HG03575 (cell line): ENCODE measurements around the gene AGK.
"Not testable (repeated sequence)": the region's sequence is repeated elsewhere in the genome, so short reads cannot be mapped to it uniquely, and the experiment has no call there.

ENCODE experiments used
- ATAC-seq: cut with Tn5 transposase; IDR thresholded peaks from one replicate; pipeline ENCODE4 v1.9.1; 2021; ENCODE audit not compliant: unreplicated experiment, insufficient number of reproducible peaks, low FRiP score; ENCODE audit errors: extremely low read depth

Gene AGK

GRCh38 chr7:141550386-141551093, 670 bp upstream of the AGK start:
- ATAC-seq, result no peak

GRCh38 chr7:141551782-141552181, 572 bp downstream of the AGK start:
- no peak for ATAC-seq

GRCh38 chr7:141557360-141557759, 6.2 kb downstream of the AGK start:
- no peak for ATAC-seq

- not testable (repeated sequence) for ATAC-seq
These were observed 6.8 kb downstream of the AGK start for GRCh38 chr7:141557831-141558531.

GRCh38 chr7:141558544-141559183, 7.5 kb downstream of the AGK start:
- no peak for ATAC-seq

GRCh38 chr7:141559961-141560360, 8.8 kb downstream of the AGK start:
- no peak for ATAC-seq

GRCh38 chr7:141562036-141562435, 10.8 kb downstream of the AGK start:
- ATAC-seq, result no peak

GRCh38 chr7:141562543-141562942, 11.3 kb downstream of the AGK start:
- no peak for ATAC-seq

- no peak for ATAC-seq
These were observed 11.8 kb downstream of the AGK start for GRCh38 chr7:141562972-141563371.

GRCh38 chr7:141563956-141564623, 12.9 kb downstream of the AGK start:
- ATAC-seq, result peak; percentile 57

GRCh38 chr7:141567432-141567831, 16.2 kb downstream of the AGK start:
- no peak for ATAC-seq

GRCh38 chr7:141568227-141568626, 17.0 kb downstream of the AGK start:
- ATAC-seq, result no peak

- ATAC-seq, result no peak
These were observed 19.8 kb downstream of the AGK start for GRCh38 chr7:141571059-141571458.

GRCh38 chr7:141572175-141572574, 21.0 kb downstream of the AGK start:
- ATAC-seq, result no peak

- no peak for ATAC-seq
These were observed 22.3 kb downstream of the AGK start for GRCh38 chr7:141573511-141573910.

- no peak for ATAC-seq
These were observed 24.0 kb downstream of the AGK start for GRCh38 chr7:141575164-141575563.

GRCh38 chr7:141575654-141576448, 24.6 kb downstream of the AGK start:
- ATAC-seq, result no peak

GRCh38 chr7:141577043-141577839, 26.0 kb downstream of the AGK start:
- ATAC-seq, result no peak
